ENCODE data around the gene MICA. TPM values are rescaled to one million over a fixed set of nuclear protein-coding genes. Genes with fewer than 3 reads are reported as not detected.
A peak's percentile ranks its signal among the peaks of the same experiment; 100 is the strongest.

Gene MICA
- total RNA-seq, 4 donors from 2014 or later, result 18.9 to 35.4 (median 22.3) TPM

GRCh38 chr6:31359581-31359980 lies 43.8 kb upstream of the MICA start:
- peaks cover 0 to 16% (median 1%) of the 10 kb centered on the region in 4 donors for H3K27me3 ChIP-seq
- no peak overlapping the region for H3K27ac ChIP-seq (replicated peaks in 1 of 4)
- peaks cover 8 to 15% (median 12%) of the 10 kb centered on the region in 4 donors for H3K4me1 ChIP-seq
- DNase-seq (ENCODE audit: extremely low spot score), result peak; percentile 21
- H3K9me3 ChIP-seq, result no peaks in the 10 kb centered on the region
- 76% methylated on average over 1 of the region's 1 CpG for WGBS
- H3K4me3 ChIP-seq, result no peak overlapping the region
- TF ChIP-seq POLR2AphosphoS5 (IDR thresholded peaks at IDR 0.05) (no peak), POLR2A (IDR thresholded peaks at IDR 0.05; ENCODE audit: low read depth) (no peak), EP300 (IDR thresholded peaks at IDR 0.05) (no peak), CTCF (IDR thresholded peaks at IDR 0.05) (no peak)
- intact Hi-C loops (cut with DNase I), result no loop called here
- H3K36me3 ChIP-seq, result peaks cover 0 to 11% (median 4%) of the 10 kb centered on the region in 4 donors

GRCh38 chr6:31362751-31363150 lies 40.6 kb upstream of the MICA start:
- intact Hi-C loops (cut with DNase I), result no loop called here
- Histone ChIP-seq H3K4me3 (no peak overlapping the region), H3K27ac (replicated peaks in 1 of 4) (no peak overlapping the region), H3K4me1 (peaks cover 0 to 11% (median 4%) of the 10 kb centered on the region in 4 donors), H3K36me3 (no peaks in the 10 kb centered on the region), H3K9me3 (no peaks in the 10 kb centered on the region), H3K27me3 (peaks cover 0 to 25% (median 1%) of the 10 kb centered on the region in 4 donors)
- WGBS, result 54% methylated on average over 5 of the region's 5 CpGs
- peak; percentile 91 for DNase-seq (ENCODE audit: extremely low spot score)
- TF ChIP-seq POLR2AphosphoS5 (IDR thresholded peaks at IDR 0.05), result no peak
- TF ChIP-seq EP300 (IDR thresholded peaks at IDR 0.05), result no peak
- TF ChIP-seq CTCF (IDR thresholded peaks at IDR 0.05), result no peak
- TF ChIP-seq POLR2A (IDR thresholded peaks at IDR 0.05; ENCODE audit: low read depth), result no peak

- no peak for DNase-seq (ENCODE audit: extremely low spot score)
- Histone ChIP-seq H3K4me1 (peaks cover 0 to 11% (median 4%) of the 10 kb centered on the region in 4 donors), H3K27ac (replicated peaks in 1 of 4) (no peak overlapping the region), H3K27me3 (peaks cover 0 to 33% (median 1%) of the 10 kb centered on the region in 4 donors), H3K36me3 (no peaks in the 10 kb centered on the region), H3K9me3 (no peaks in the 10 kb centered on the region), H3K4me3 (no peak overlapping the region)
- TF ChIP-seq POLR2A (IDR thresholded peaks at IDR 0.05; ENCODE audit: low read depth) (no peak), EP300 (IDR thresholded peaks at IDR 0.05) (no peak), CTCF (IDR thresholded peaks at IDR 0.05) (no peak), POLR2AphosphoS5 (IDR thresholded peaks at IDR 0.05) (no peak)
- intact Hi-C loops (cut with DNase I), result no loop called here
Observed at GRCh38 chr6:31363811-31364210, 39.6 kb upstream of the MICA start.

GRCh38 chr6:31365864-31366263 lies 37.5 kb upstream of the MICA start:
- 74% methylated on average over 5 of the region's 5 CpGs for WGBS

More at GRCh38 chr6:31365864-31366263, 37.5 kb upstream of the MICA start:
- peak; percentile 29 for DNase-seq (ENCODE audit: extremely low spot score)
- H3K36me3 ChIP-seq, result no peaks in the 10 kb centered on the region
- peaks cover 0 to 38% (median 1%) of the 10 kb centered on the region in 4 donors for H3K27me3 ChIP-seq
- no peaks in the 10 kb centered on the region for H3K9me3 ChIP-seq
- intact Hi-C loops (cut with DNase I), result loop anchor here (2.0 to 5.0 kb wide), 3 partner anchors 94 to 227 kb away; partner anchors contain the start of genes HLA-C and PSORS1C2
- TF ChIP-seq POLR2AphosphoS5 (IDR thresholded peaks at IDR 0.05) (no peak), POLR2A (IDR thresholded peaks at IDR 0.05; ENCODE audit: low read depth) (no peak), CTCF (IDR thresholded peaks at IDR 0.05) (no peak), EP300 (IDR thresholded peaks at IDR 0.05) (no peak)
- H3K4me1 ChIP-seq, result peaks cover 0 to 11% (median 4%) of the 10 kb centered on the region in 4 donors
- no peak overlapping the region for H3K27ac ChIP-seq (replicated peaks in 1 of 4)
- no peak overlapping the region for H3K4me3 ChIP-seq
